Glomerular visceral epithelial cell (primary cell): Measurements from ENCODE around the gene LARP1.
A peak's percentile ranks its signal among the peaks of the same experiment; 100 is the strongest.

ENCODE experiments used
- DNase-seq: peaks from one replicate; pipeline ENCODE4 v3.0.0-alpha.2; 2016; ENCODE audit errors: extremely low spot score

LARP1 gene

GRCh38 chr5:154858297-154858971, 103.3 kb downstream of the LARP1 start, which contains the start of gene CNOT8:
CNOT8 (plus strand) TSS chr5:154858627; CDS start chr5:154863279, 4,652 bp downstream.
- DNase-seq, result peak; percentile 99

GRCh38 chr5:154858972-154859871, 104.0 kb downstream of the LARP1 start:
- peak; percentile 20 for DNase-seq

GRCh38 chr5:154860123-154860522, 104.9 kb downstream of the LARP1 start:
- peak; percentile 68 for DNase-seq

- DNase-seq, result no peak
These were observed 105.6 kb downstream of the LARP1 start for GRCh38 chr5:154860765-154861164.

GRCh38 chr5:154861946-154862345, 106.8 kb downstream of the LARP1 start:
- DNase-seq, result peak; percentile 34

- DNase-seq, result no peak
These were observed 107.6 kb downstream of the LARP1 start for GRCh38 chr5:154862766-154863165.

- no peak for DNase-seq
These were observed 108.3 kb downstream of the LARP1 start for GRCh38 chr5:154863291-154864080.

- DNase-seq, result no peak
These were observed 110.4 kb downstream of the LARP1 start for GRCh38 chr5:154865466-154866184.

GRCh38 chr5:154866841-154867240, 111.7 kb downstream of the LARP1 start:
- DNase-seq, result no peak
